ENCODE measurements around the gene CDK11A.
"Not testable (repeated sequence)": the region's sequence is repeated elsewhere in the genome, so short reads cannot be mapped to it uniquely, and the experiment has no call there.

CDK11A gene

GRCh38 chr1:1721201-1721600 lies 3.0 kb downstream of the CDK11A start:
- DNase-seq (ENCODE audit: low read depth in 1 of 2, low spot score in 1 of 2): no peak
- H3K27ac ChIP-seq (replicated peaks): no peak overlapping the region
- TF ChIP-seq GABPA (IDR thresholded peaks at IDR 0.05; ENCODE audit: low read depth) (no peak), SPI1 (IDR thresholded peaks at IDR 0.05; ENCODE audit: borderline replicate concordance, low read depth) (no peak), REST (IDR thresholded peaks at IDR 0.05; ENCODE audit: insufficient replicate concordance, low read depth) (no peak), POLR2AphosphoS5 (IDR thresholded peaks at IDR 0.05; ENCODE audit: low read depth) (no peak), CTCF (IDR thresholded peaks at IDR 0.05; ENCODE audit: insufficient read depth, low read length) (no peak)
- H3K4me3 ChIP-seq (replicated peaks; ENCODE audit: insufficient read depth, low read length): no peak overlapping the region
- no peaks in the 10 kb centered on the region for H3K27me3 ChIP-seq (ENCODE audit: insufficient read depth, poor library complexity, severe bottlenecking)

DNA sequence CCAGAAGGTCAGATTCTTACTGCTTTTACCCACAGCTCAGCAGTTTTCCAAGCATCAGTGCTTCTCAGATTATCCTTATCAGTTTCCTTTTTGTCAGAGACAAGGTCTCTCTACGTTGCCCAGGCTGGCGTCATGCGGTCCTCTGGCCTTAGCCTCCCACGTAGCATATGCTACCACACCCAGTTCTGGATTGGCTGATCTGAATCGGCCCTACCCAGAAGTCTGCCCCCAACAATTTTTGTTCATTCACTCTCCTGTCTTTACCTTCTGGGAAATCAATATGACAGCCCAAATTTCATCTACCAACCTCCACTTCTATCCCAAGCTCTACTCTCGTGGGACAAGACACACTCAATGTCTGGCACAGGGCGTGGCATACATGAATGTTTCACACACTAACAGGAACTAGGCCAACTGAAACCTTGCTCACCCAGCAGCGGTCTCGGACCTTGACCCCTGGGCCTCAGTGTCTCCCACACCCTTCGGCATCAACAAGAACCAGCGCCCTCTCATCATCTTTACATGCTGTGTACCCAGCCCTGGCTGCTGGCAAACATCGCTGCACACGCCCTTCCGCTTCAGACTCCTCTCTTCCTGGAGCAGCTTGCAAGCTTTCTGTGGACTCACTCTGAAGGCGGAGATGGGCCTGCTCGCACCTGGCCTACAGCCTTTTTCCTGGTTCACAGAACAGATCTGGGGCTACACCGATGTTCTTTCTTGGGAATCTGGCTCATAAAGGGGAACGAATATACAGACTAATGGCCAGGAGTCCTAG lies 8.9 kb downstream of the CDK11A start:
- not testable (repeated sequence) for DNase-seq (ENCODE audit: low read depth in 1 of 2, low spot score in 1 of 2); H3K27me3 ChIP-seq (ENCODE audit: insufficient read depth, poor library complexity, severe bottlenecking); H3K27ac ChIP-seq (replicated peaks); H3K4me3 ChIP-seq (replicated peaks; ENCODE audit: insufficient read depth, low read length)

GRCh38 chr1:1707897-1708296 lies 16.3 kb downstream of the CDK11A start:
- not testable (repeated sequence) for DNase-seq (ENCODE audit: low read depth in 1 of 2, low spot score in 1 of 2); H3K27me3 ChIP-seq (ENCODE audit: insufficient read depth, poor library complexity, severe bottlenecking); H3K4me3 ChIP-seq (replicated peaks; ENCODE audit: insufficient read depth, low read length); H3K27ac ChIP-seq (replicated peaks)

- not testable (repeated sequence) for DNase-seq (ENCODE audit: low read depth in 1 of 2, low spot score in 1 of 2); H3K27ac ChIP-seq (replicated peaks); H3K4me3 ChIP-seq (replicated peaks; ENCODE audit: insufficient read depth, low read length); H3K27me3 ChIP-seq (ENCODE audit: insufficient read depth, poor library complexity, severe bottlenecking)
Observed at GRCh38 chr1:1707241-1707640, 16.9 kb downstream of the CDK11A start.

- not testable (repeated sequence) for DNase-seq (ENCODE audit: low read depth in 1 of 2, low spot score in 1 of 2); H3K27ac ChIP-seq (replicated peaks); H3K27me3 ChIP-seq (ENCODE audit: insufficient read depth, poor library complexity, severe bottlenecking)
Observed at GRCh38 chr1:1705623-1706022, 18.5 kb downstream of the CDK11A start.

GRCh38 chr1:1704284-1704957 lies 19.7 kb downstream of the CDK11A start:
- H3K27me3 ChIP-seq (ENCODE audit: insufficient read depth, poor library complexity, severe bottlenecking); H3K4me3 ChIP-seq (replicated peaks; ENCODE audit: insufficient read depth, low read length); DNase-seq (ENCODE audit: low read depth in 1 of 2, low spot score in 1 of 2); H3K27ac ChIP-seq (replicated peaks): not testable (repeated sequence)

More at GRCh38 chr1:1705623-1706022, 18.5 kb downstream of the CDK11A start:
- not testable (repeated sequence) for H3K4me3 ChIP-seq (replicated peaks; ENCODE audit: insufficient read depth, low read length)

GRCh38 chr1:1703796-1704195 lies 20.4 kb downstream of the CDK11A start:
- Histone ChIP-seq H3K27me3 (ENCODE audit: insufficient read depth, poor library complexity, severe bottlenecking) (no peaks in the 10 kb centered on the region), H3K4me3 (replicated peaks; ENCODE audit: insufficient read depth, low read length) (no peak overlapping the region), H3K27ac (replicated peaks) (no peak overlapping the region)
- TF ChIP-seq SPI1 (IDR thresholded peaks at IDR 0.05; ENCODE audit: borderline replicate concordance, low read depth): no peak
- no peak for TF ChIP-seq CTCF (IDR thresholded peaks at IDR 0.05; ENCODE audit: insufficient read depth, low read length)
- no peak for TF ChIP-seq REST (IDR thresholded peaks at IDR 0.05; ENCODE audit: insufficient replicate concordance, low read depth)
- no peak for TF ChIP-seq POLR2AphosphoS5 (IDR thresholded peaks at IDR 0.05; ENCODE audit: low read depth)
- TF ChIP-seq GABPA (IDR thresholded peaks at IDR 0.05; ENCODE audit: low read depth): no peak
- DNase-seq (ENCODE audit: low read depth in 1 of 2, low spot score in 1 of 2): no peak

GRCh38 chr1:1702506-1702905 lies 21.7 kb downstream of the CDK11A start:
- not testable (repeated sequence) for DNase-seq (ENCODE audit: low read depth in 1 of 2, low spot score in 1 of 2); H3K27ac ChIP-seq (replicated peaks); H3K27me3 ChIP-seq (ENCODE audit: insufficient read depth, poor library complexity, severe bottlenecking); H3K4me3 ChIP-seq (replicated peaks; ENCODE audit: insufficient read depth, low read length)
